Stimulated activated CD4-positive, alpha-beta T cell treated with anti-CD3 and anti-CD28 coated beads, TNF-alpha, amount 100 ng/mL, for 1 hour (primary cell): ENCODE data around the gene NR2C2.
"Not testable (repeated sequence)": the region's sequence is repeated elsewhere in the genome, so short reads cannot be mapped to it uniquely, and the experiment has no call there.

Experiments used
- DNase-seq, 3 donors: peaks; one replicate each; pipeline ENCODE4 v3.0.0-alpha.2; 2020; ENCODE audit warnings: low read depth in 3 of 3, low spot score in 1 of 3

NR2C2 gene

DNA sequence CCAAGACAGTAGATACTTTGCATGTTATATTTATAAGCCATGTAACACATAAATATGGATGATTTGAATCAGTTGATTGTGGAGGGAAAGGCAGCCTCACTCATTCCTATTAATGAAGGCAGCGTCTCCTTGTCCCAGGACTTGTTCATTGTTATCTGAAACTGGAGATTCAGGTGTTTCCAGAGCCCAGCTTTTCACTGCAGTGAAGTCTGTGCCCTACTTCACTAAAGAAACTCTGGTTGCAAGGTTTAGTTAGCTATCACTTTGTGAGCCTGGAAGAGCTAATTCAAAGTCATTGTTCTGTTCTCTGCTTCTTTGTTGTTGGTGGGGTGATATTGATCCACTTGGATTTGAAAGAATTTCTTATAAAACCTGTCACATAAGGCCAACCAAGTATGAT lies 9.8 kb downstream of the NR2C2 start:
- DNase-seq = no peak

- no peak for DNase-seq
Measured at GRCh38 chr3:14957925-14958324, 10.5 kb downstream of the NR2C2 start.

- no peak for DNase-seq
Measured at GRCh38 chr3:14959359-14959943, 12.1 kb downstream of the NR2C2 start.

- DNase-seq = no peak
Measured at GRCh38 chr3:14962762-14963161, 15.4 kb downstream of the NR2C2 start.

DNA sequence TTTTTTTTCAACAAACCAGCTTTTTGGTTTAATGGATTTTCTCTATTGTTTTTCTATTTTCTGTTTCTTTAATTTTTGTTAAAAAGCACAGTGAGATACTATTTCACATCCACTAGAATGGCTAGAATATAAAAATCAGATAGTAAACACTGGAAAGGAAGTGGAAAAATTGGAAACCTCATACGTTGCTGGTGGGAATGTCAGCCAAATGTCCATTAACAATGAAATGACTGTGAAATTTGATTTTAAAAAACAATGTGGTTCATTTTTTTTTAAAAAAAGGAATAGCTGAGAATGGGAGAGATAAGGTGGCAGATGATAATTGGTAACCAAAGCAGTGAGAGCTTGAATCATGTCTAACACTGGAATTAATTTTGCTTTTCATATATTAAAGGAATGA lies 19.9 kb downstream of the NR2C2 start:
- DNase-seq = no peak

- DNase-seq = no peak
Measured at GRCh38 chr3:14969671-14970070, 22.3 kb downstream of the NR2C2 start.

DNA sequence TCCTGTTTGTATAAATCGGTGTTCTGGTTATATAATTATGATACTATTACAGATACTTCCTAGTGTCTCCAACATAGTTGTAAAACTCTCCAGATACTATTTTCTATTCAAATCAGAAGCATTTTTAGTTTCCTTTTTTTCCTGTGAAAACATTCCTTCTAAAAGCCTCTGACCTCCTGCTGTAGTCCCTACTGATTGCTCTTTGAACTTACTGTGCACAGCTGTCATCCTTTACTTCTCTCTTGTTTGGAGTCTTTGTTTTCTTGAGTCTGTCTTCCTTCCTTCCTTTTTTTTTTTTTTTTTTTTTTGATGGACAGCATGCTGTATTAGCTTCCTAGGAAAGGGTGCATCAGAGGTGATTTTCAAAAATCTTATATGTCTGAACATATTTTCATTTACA lies 28.9 kb downstream of the NR2C2 start:
- DNase-seq = no peak

GRCh38 chr3:14980689-14981088 lies 33.3 kb downstream of the NR2C2 start:
- no peak for DNase-seq

GRCh38 chr3:14984581-14985113 lies 37.3 kb downstream of the NR2C2 start:
- no peak for DNase-seq

GRCh38 chr3:14988988-14989394 lies 41.6 kb downstream of the NR2C2 start:
- DNase-seq = no peak

DNA sequence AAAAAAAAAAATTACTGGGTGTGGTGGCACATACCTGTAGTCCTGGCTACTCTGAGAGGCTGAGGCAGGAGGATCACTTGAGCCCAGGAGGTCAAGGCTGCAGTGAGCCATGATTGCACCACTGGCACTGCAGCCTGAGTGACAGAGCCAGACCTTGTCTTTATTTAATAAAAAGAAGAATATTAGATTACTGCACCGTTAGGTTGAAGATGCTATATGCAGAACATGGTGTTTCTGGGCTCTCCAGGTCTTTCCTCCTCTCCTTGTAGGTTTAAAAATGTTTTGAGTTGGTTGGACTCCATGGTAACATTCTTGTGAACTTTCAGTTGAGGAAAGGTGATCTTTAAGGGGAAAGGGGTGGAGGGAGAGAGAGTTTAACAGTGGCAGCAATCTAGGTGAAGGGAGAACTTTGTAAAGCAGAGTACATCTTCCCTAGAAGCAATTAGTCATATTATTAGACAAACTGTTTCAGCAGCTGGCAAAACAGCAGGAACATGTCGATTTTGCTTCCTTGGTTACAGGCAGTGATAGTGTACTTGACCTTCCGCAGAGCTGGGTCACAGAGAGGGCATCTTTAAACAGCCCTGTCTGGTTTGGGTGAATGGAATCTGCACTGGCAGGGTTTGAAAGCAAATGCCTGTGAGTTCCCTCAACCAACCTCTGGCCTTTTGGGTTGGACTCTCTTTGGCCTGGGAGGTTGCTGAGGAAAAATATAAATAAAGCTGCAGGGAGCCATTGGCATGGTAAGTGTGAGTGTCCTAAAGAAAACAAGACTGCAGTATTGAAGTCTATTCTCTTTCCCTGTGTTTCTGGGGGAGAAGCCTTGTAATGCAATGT lies 42.8 kb downstream of the NR2C2 start:
- no peak for DNase-seq

- no peak for DNase-seq
Measured at GRCh38 chr3:14990780-14991148, 43.4 kb downstream of the NR2C2 start.

DNA sequence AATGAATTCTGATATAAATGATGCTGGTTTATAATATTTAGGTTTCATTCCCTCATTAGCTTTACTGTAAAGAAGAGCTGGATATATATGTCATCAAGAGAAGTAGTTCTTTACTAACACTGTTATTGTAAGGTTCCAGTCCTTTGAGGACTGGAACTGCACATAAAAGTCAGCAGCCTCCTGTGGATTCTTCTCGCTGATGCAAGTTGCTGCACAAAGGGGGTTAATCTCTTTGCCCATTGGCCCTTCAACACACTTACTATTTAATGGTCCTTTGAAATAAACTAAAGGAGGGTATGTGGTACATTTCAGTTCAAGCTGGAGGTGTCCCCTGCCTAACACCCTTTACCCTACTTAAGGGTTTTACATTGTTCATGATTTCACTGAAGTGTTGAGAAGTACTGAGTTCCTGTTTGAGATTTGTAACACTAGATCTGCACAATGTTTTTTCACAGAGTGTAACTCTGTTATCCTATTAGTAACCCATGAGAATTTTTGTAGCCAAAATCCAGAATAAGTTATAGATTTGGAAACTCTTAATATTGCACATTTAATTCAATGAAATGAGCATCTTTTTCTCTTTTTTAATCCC lies 43.9 kb downstream of the NR2C2 start:
- no peak for DNase-seq

DNA sequence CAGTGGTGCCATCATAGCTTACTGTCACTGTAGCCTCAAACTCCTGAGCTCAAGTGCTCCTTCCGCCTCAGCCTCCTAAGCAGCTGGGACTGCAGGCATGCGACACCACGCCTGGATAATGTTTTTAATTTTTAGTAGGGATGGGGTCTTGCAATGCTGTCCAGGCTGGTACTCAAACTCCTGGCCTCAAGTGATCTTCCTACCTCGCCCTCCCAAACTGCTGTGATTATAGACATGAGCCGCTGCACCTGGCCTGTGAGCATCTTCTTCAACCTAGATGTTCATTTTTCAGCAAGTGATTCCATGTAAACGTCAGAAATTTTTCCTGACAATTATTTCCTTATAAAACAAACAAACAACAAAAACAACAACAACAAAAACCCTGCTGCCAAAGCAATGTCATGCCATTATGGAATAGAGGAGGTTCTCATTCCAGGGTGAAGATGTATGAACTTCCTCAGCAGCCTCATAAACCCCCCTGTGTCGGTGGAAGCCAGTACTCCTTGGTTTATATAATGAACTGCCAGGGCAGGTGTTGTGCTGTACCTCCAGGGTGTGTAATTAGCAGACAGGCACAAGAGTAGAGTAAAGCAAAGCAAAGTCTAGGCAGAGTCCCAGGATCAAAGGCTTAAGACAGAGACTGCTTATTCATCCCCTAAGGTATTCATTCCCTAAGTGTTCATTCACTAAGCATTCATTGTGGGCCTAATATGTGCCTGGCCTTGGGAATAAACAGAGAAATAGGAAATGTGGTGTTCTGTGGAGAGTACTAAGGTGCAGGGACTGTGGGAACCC lies 44.6 kb downstream of the NR2C2 start:
- no peak for DNase-seq

- no peak for DNase-seq
Measured at GRCh38 chr3:14997941-14998340, 50.6 kb downstream of the NR2C2 start.

GRCh38 chr3:14999182-14999581 lies 51.8 kb downstream of the NR2C2 start:
- DNase-seq = not testable (repeated sequence)

DNA sequence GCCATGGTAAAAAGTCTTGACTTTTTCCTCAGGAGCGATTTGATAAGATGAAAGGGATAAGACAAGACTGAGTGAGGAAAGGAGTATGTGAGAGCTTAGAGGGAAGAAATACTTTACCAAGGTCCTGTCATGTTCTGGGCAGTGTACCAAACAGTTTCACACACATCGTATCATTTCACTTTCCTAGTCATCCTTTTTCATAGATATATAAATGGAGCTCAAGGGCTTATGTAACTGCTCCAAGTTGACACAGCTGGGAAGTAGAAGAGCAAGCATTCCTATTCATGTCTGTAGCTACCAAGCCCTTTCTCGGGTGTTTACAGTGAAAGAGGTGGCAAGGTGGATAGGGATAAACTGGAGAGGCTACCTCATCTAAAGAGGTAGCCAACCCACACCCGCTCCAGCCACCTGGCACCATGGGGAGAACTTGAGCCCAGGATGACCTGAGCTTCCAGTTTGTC lies 60.3 kb downstream of the NR2C2 start:
- DNase-seq = no peak

GRCh38 chr3:15009167-15009566 lies 61.8 kb downstream of the NR2C2 start:
- DNase-seq = no peak

DNA sequence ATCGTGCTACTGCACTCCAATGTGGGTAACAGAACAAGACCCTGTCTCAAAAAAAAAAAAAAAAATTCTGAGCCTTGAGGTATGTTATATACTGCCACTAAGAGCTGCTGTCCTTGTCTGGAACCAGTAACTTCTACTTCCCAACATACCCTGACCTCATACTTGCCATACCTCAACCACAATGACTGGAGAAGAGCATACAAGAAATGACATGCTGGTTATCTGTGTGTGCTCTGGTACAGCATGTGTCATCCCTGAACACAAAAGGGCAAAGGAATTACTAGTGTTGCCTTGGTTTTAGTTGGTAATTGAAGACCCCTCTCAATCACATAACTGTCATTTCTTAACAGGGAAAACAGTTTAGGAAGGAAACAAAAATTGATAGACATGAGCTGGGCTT lies 63.3 kb downstream of the NR2C2 start:
- DNase-seq = no peak

DNA sequence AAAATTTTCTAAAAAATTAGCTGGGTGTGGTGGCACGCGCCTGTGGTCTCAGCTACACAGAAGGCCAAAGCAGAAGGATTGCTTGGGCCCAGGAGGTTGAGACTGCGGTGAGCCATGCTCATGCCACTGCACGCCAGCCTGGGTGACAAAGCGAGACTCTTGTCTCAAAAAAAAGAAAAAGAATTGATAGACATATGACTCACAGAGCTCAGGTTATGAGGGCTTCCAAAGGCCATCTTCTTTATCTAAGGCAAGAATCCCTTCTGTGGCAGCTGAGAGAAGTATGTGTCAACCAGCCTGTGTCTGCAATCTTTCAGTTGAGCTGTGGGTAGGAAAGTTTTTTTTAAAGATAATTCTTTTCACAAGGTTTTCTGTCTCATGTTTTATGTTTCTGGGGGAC lies 63.8 kb downstream of the NR2C2 start:
- DNase-seq = no peak

DNA sequence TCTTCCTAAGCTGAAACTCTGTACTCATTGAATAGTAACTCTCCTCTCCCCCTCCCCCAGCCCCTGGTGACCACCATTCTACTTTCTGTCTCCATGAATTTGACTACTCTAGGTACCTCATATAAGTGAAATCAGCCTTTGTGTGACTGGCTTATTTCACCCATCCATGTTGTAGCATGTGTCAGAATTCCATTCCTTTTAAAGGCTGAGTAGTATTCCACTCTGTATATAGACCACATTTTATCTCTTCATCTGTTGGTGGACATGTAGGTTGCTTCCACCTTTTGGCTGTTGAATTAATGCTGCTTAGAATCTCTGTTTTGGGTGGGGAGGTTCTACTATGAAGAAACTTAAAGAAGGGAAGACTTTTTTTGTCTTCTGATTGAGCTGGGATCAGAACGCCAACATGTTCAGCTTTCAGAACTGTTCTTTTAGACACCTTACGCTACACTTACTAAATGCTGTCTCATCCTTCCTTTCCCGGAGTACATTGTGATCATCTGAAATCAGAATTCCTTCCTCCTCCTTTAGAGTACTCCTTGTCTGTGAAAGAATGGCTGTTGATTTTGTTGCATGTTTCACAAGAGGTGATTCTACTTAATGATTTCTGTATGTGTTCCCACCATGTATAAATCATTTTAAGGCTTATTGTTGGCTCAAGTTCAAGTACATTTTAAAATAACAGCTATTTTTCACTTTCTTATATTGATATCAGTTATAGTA lies 67.4 kb downstream of the NR2C2 start:
- no peak for DNase-seq
